A549 (cell line): ENCODE data around the gene NCOA7.

Source experiments
- CTCF ChIP-seq: fragments of >200 bp; sonication (Bioruptor Twin); formaldehyde crosslinking; IDR thresholded peaks from 3 replicates; pipeline ENCODE4 v1.5.1; 2016
- EP300 ChIP-seq, 2 experiments: fragments of >200 bp; sonication (Bioruptor Twin); formaldehyde crosslinking; IDR thresholded peaks; 2 replicates in 1 of 2; 3 replicates in 1 of 2; pipeline ENCODE4 v1.6.1; 2016 to 2017
- POLR2A ChIP-seq: IDR thresholded peaks from 2 replicates; pipeline ENCODE4 v1.6.1; 2012; ENCODE audit warnings: mild to moderate bottlenecking, low read length
- ZC3H11A ChIP-seq: fragments of 450-650 bp; IDR thresholded peaks from 2 replicates; pipeline ENCODE4 v1.6.1; 2014; ENCODE audit warnings: antibody characterized with exemption, mild to moderate bottlenecking
- ZFP36 ChIP-seq: fragments of 450-650 bp; IDR thresholded peaks from 2 replicates; pipeline ENCODE4 v1.6.1; 2014; ENCODE audit warnings: borderline replicate concordance; ENCODE audit not compliant: partially characterized antibody

- TF ChIP-seq POLR2A (no peak), EP300 (IDR thresholded peaks at IDR 0.05) (no peak), ZC3H11A (no peak), CTCF (no peak), ZFP36 (no peak)
These were observed 152.1 kb downstream of the NCOA7 start for GRCh38 chr6:125942672-125943527.
